AG10803 (cell line): ENCODE measurements around the gene DEAF1.

Experiments
- DNase-seq: peaks from one replicate; pipeline ENCODE4 v3.0.0; 2010; ENCODE audit warnings: low read depth
- H3K4me3 ChIP-seq: 2 replicates; pipeline ENCODE4 v1.5.1; 2011; ENCODE audit warnings: mild to moderate bottlenecking, low read length, control low read depth
- CTCF ChIP-seq: conservative IDR thresholded peaks from 2 replicates; pipeline ENCODE4 v1.5.1; 2011; ENCODE audit warnings: mild to moderate bottlenecking, low read length, control low read depth, inconsistent platforms

The DEAF1 gene

GRCh38 chr11:595400-595799 is 99.6 kb downstream of the DEAF1 start:
- TF ChIP-seq CTCF: no peak
- DNase-seq: no peak
- H3K4me3 ChIP-seq: no peak overlapping the region
